Endothelial cell of umbilical vein (primary cell): ENCODE data around the gene IPO4. TPM values are rescaled to one million over a fixed set of nuclear protein-coding genes. Genes with fewer than 3 reads are reported as not detected.

Source experiments
- BruUV-seq: library from RNA; stranded (reverse); fragments of 400-500 nt; replicated peaks from 2 replicates; lab custom pipeline; 2021; lab: Mats Ljungman, UMichigan
- CTCF ChIA-PET: fragments of 300-600, 350-600 bp; sonication (Branson Sonifier 250); formaldehyde crosslinking; loops from one replicate; lab custom pipeline; 2021; ENCODE audit warnings: antibody characterized with exemption, inconsistent platforms; lab: Charles Lee
- POLR2A ChIA-PET: fragments of 300-600, 350-600 bp; sonication (Branson Sonifier 250); formaldehyde crosslinking; loops from one replicate; lab custom pipeline; 2021; ENCODE audit warnings: antibody characterized with exemption, inconsistent platforms; lab: Charles Lee
- DNase-seq: peaks from one replicate; pipeline ENCODE4 v3.0.0-alpha.2; 2011; ENCODE audit warnings: low read depth, low spot score
- FAIRE-seq: peaks from 2 replicates; lab custom pipeline; 2011; peaks lifted over from hg19 to GRCh38; lab: Jason Lieb, UNC
- H2AFZ ChIP-seq: 2 replicates; pipeline ENCODE4 v1.6.0; 2012; ENCODE audit warnings: low read depth, low read length, control low read depth, inconsistent platforms
- H3K27ac ChIP-seq: 2 replicates; pipeline ENCODE4 v1.5.1; 2011; ENCODE audit warnings: low read depth, mild to moderate bottlenecking, control low read depth, low read length, moderate library complexity; ENCODE audit not compliant: insufficient read depth
- H3K27me3 ChIP-seq, 2 experiments: 2 replicates each; pipeline versions ENCODE4 v1.6.0 to v1.6.1; 2011; ENCODE audit warnings: low read length in 2 of 2, mixed read lengths in 1 of 2; ENCODE audit not compliant: control insufficient read depth in 2 of 2, insufficient read depth in 2 of 2
- H3K36me3 ChIP-seq, 2 experiments: 2 replicates in 1 of 2; 3 replicates in 1 of 2; pipeline ENCODE4 v1.5.1; 2011; ENCODE audit warnings: low read length in 2 of 2, mild to moderate bottlenecking in 1 of 2, moderate library complexity in 1 of 2; ENCODE audit not compliant: control insufficient read depth in 2 of 2, insufficient read depth in 2 of 2; ENCODE audit errors: extremely low read depth in 1 of 2
- H3K4me1 ChIP-seq: 3 replicates; pipeline ENCODE4 v1.5.1; 2011; ENCODE audit warnings: mild to moderate bottlenecking, low read length; ENCODE audit not compliant: control insufficient read depth, insufficient read depth; ENCODE audit errors: extremely low read depth
- H3K4me2 ChIP-seq: 2 replicates; pipeline ENCODE4 v1.6.1; 2011; ENCODE audit warnings: low read length, control low read depth, mixed read lengths; ENCODE audit not compliant: insufficient read depth
- H3K4me3 ChIP-seq, 3 experiments: fragments of 200-600 bp in 1 of 3; sonication (generic), shearing (Covaris generic) in 1 of 3; replicated peaks in 1 of 3; 2 replicates each; pipeline ENCODE4 v1.5.1; 2011 to 2016; ENCODE audit warnings: control low read depth in 3 of 3, low read length in 3 of 3, mild to moderate bottlenecking in 2 of 3, inconsistent platforms in 1 of 3, low read depth in 1 of 3, moderate library complexity in 1 of 3; ENCODE audit not compliant: insufficient read depth in 1 of 3
- H3K79me2 ChIP-seq: 2 replicates; pipeline ENCODE4 v1.6.0; 2012; ENCODE audit warnings: low read length, inconsistent platforms; ENCODE audit not compliant: control insufficient read depth, insufficient read depth
- H3K9ac ChIP-seq: replicated peaks from 2 replicates; pipeline ENCODE3; 2011; ENCODE audit warnings: low read length, control low read depth; ENCODE audit not compliant: insufficient read depth; ENCODE audit errors: extremely low read depth
- H3K9me1 ChIP-seq: replicated peaks from 3 replicates; pipeline ENCODE4 v1.6.0; 2011; ENCODE audit warnings: mild to moderate bottlenecking, low read length; ENCODE audit not compliant: control insufficient read depth, insufficient read depth; ENCODE audit errors: extremely low read depth
- H3K9me3 ChIP-seq: replicated peaks from 2 replicates; pipeline ENCODE4 v1.5.1; 2012; ENCODE audit warnings: low read length, inconsistent platforms; ENCODE audit not compliant: control insufficient read depth, insufficient read depth
- H4K20me1 ChIP-seq: replicated peaks from 2 replicates; pipeline ENCODE3; 2011; ENCODE audit warnings: mild to moderate bottlenecking, low read length; ENCODE audit not compliant: control insufficient read depth, insufficient read depth; ENCODE audit errors: extremely low read depth
- EZH2 ChIP-seq: IDR thresholded peaks from 2 replicates; pipeline ENCODE4 v1.6.1; 2012; ENCODE audit warnings: borderline replicate concordance, low read depth, mild to moderate bottlenecking, moderate library complexity, low read length, inconsistent platforms; ENCODE audit not compliant: severe bottlenecking
- FOS ChIP-seq: IDR thresholded peaks from 2 replicates; pipeline ENCODE4 v1.6.1; 2011; ENCODE audit warnings: mild to moderate bottlenecking, low read length, moderate library complexity, borderline replicate concordance; ENCODE audit not compliant: insufficient read depth
- GATA2 ChIP-seq: IDR thresholded peaks from 2 replicates; pipeline ENCODE4 v1.7.0; 2011; ENCODE audit warnings: low read depth, mild to moderate bottlenecking, moderate library complexity, mixed read lengths, low read length; ENCODE audit not compliant: insufficient read length, insufficient read depth
- MAX ChIP-seq: IDR thresholded peaks from 2 replicates; pipeline ENCODE4 v1.6.1; 2011; ENCODE audit not compliant: insufficient read depth, insufficient read length
- POLR2AphosphoS5 ChIP-seq: IDR thresholded peaks from 2 replicates; pipeline ENCODE4 v1.6.1; 2012; ENCODE audit warnings: low read depth, mild to moderate bottlenecking, control low read depth, low read length, moderate library complexity; ENCODE audit not compliant: insufficient read depth
- dilution Hi-C: fragments of 300-500 bp; cut with MboI; formaldehyde crosslinking; loops from one replicate; pipeline ENCODE4 v1.15.0; 2019; ENCODE audit warnings: low sequenced_read_pairs; ENCODE audit not compliant: extremely low pct_ligation_motif_present
- intact Hi-C: fragments of 100-400 bp; cut with micrococcal nuclease; formaldehyde crosslinking; loops from one replicate; pipeline ENCODE4 v1.10.0; 2022
- polyA plus RNA-seq, 4 experiments: library from polyadenylated mRNA; depleted of rRNA in 3 of 4; stranded (reverse) in 3 of 4; unstranded in 1 of 4; fragments of >200 nt; gene quantifications; 2 replicates each; pipeline versions ENCODE4 v1.2.1 to v1.2.3, GENCODE V29; 2011 to 2012; ENCODE audit warnings: missing spikeins in 1 of 4
- total RNA-seq: library from RNA; stranded (reverse); gene quantifications from 2 replicates; pipeline ENCODE4 v1.2.3, GENCODE V29; 2021
- TF ChIP-seq, protein P1 (sequence below), 2 donors: IDR thresholded peaks; 1 replicate in 1 of 2; 2 replicates in 1 of 2; pipeline ENCODE4 v1.5.1; 2011; ENCODE audit warnings: low read length in 2 of 2, mild to moderate bottlenecking in 2 of 2, moderate library complexity in 2 of 2, control low read depth in 1 of 2, inconsistent platforms in 1 of 2, low read depth in 1 of 2; ENCODE audit not compliant: insufficient read depth in 1 of 2; ENCODE audit errors: extremely low read depth in 1 of 2

IPO4 gene
- total and polyA plus RNA-seq, 2 donors (not counting 3 experiments of a cell fraction or from before 2014, with no cell fraction given), result 24.6 to 66.5 TPM

DNA sequence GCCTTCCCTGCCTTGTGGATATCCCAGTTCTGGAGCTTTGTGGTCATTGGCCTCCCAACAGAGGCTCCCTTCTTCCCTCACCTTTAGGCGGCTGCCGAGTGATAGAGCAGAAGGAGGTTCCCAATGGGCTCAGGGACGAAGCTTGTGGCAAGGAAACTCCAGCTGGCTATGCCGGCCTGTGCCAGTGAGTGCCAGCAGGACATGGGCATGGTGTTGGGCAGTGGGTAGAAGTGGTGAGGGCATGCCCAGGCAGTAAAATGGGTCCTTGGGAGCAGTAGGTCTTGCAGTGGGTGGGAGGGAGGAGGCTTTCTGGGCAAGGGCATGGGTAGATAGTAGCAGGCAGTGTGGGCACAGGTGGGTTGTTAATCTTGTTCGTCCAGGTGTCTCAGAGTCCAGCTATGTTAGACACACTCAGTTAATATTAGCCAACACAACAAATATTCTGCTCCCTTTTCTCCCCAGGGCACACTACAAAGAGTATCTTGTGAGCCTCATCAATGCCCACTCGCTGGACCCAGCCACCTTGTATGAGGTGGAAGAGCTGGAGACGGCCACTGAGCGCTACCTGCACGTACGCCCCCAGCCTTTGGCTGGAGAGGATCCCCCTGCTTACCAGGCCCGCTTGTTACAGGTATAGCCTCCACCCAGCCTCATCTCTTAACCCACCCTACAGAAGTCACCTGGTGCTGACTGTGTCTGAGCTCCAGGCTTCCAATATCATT, 28.7 kb downstream of the IPO4 start:
- POLR2A ChIA-PET, result interaction anchor here (1.0 kb wide), 1 partner anchor 25 kb away, joined by 3 read pairs; no protein-coding TSS in a partner anchor
- H4K20me1 ChIP-seq, result no peaks in the 10 kb centered on the region
- no peak overlapping the region for H3K4me3 ChIP-seq
- BruUV-seq, result no TSS peak
- no peak for DNase-seq
- no peak overlapping the region for H3K27ac ChIP-seq
- no peaks in the 10 kb centered on the region for H3K9me3 ChIP-seq
- FAIRE-seq, result no peak
- H3K36me3 ChIP-seq, result peaks cover 30 to 58% of the 10 kb centered on the region in 2 experiments
- intact Hi-C loops, result loop anchor here (2.0 kb wide), 3 partner anchors 29 to 145 kb away; partner anchors contain the start of gene IPO4
- H3K9me1 ChIP-seq, result no peaks in the 10 kb centered on the region
- TF ChIP-seq MAX (no peak), POLR2AphosphoS5 (no peak), FOS (no peak), EZH2 (no peak), GATA2 (no peak)
- TF ChIP-seq, protein P1, sequence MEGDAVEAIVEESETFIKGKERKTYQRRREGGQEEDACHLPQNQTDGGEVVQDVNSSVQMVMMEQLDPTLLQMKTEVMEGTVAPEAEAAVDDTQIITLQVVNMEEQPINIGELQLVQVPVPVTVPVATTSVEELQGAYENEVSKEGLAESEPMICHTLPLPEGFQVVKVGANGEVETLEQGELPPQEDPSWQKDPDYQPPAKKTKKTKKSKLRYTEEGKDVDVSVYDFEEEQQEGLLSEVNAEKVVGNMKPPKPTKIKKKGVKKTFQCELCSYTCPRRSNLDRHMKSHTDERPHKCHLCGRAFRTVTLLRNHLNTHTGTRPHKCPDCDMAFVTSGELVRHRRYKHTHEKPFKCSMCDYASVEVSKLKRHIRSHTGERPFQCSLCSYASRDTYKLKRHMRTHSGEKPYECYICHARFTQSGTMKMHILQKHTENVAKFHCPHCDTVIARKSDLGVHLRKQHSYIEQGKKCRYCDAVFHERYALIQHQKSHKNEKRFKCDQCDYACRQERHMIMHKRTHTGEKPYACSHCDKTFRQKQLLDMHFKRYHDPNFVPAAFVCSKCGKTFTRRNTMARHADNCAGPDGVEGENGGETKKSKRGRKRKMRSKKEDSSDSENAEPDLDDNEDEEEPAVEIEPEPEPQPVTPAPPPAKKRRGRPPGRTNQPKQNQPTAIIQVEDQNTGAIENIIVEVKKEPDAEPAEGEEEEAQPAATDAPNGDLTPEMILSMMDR (IDR thresholded peaks at IDR 0.05; ENCODE audit: extremely low read depth in 1 of 2, insufficient read depth in 1 of 2, low read depth in 1 of 2, low read length in 2 of 2), result no peak
- dilution Hi-C loops, result no loop called here
- no peak overlapping the region for H3K4me2 ChIP-seq
- no peak overlapping the region for H2AFZ ChIP-seq
- H3K27me3 ChIP-seq, result no peaks in the 10 kb centered on the region
- peaks cover 9% of the 10 kb centered on the region for H3K79me2 ChIP-seq
- CTCF ChIA-PET, result interaction anchor here (1.3 to 3.4 kb wide), 9 partner anchors 10 to 112 kb away, joined by 3 to 63 read pairs (median 12); partner anchors contain the start of genes EMC9, PSME1, PSME2 and RABGGTA
- peaks cover 16% of the 10 kb centered on the region for H3K4me1 ChIP-seq
- H3K9ac ChIP-seq, result no peak overlapping the region
